Parathyroid adenoma (tissue), 2 donors: Measurements from ENCODE around the gene ASIP.
"Not testable (repeated sequence)": the region's sequence is repeated elsewhere in the genome, so short reads cannot be mapped to it uniquely, and the experiment has no call there.

Source experiments
- H2AFZ ChIP-seq: fragments of 300-600 bp; sonication (generic); one replicate; pipeline ENCODE4 v1.7.0; 2017; ENCODE audit warnings: antibody characterized with exemption, mild to moderate bottlenecking
- H3K27ac ChIP-seq: fragments of 300-600 bp; sonication (generic); one replicate; pipeline ENCODE4 v1.7.0; 2017
- H3K27me3 ChIP-seq: fragments of 300-600 bp; sonication (generic); one replicate; pipeline ENCODE4 v1.7.0; 2017; ENCODE audit warnings: low read length; ENCODE audit not compliant: control insufficient read depth, insufficient read depth
- H3K36me3 ChIP-seq: fragments of 300-600 bp; sonication (generic); one replicate; pipeline ENCODE4 v1.7.0; 2017; ENCODE audit warnings: low read length; ENCODE audit not compliant: control insufficient read depth, insufficient read depth
- H3K4me1 ChIP-seq: fragments of 300-600 bp; sonication (generic); one replicate; pipeline ENCODE4 v1.7.0; 2017; ENCODE audit warnings: control low read depth
- H3K4me2 ChIP-seq: fragments of 300-600 bp; sonication (generic); one replicate; pipeline ENCODE4 v1.7.0; 2017; ENCODE audit warnings: low read length
- H3K4me3 ChIP-seq: fragments of 300-600 bp; sonication (generic); one replicate; pipeline ENCODE4 v1.7.0; 2017; ENCODE audit warnings: low read depth, low read length
- H3K79me2 ChIP-seq: fragments of 300-600 bp; sonication (generic); one replicate; pipeline ENCODE4 v1.7.0; 2017; ENCODE audit warnings: control low read depth
- H3K9ac ChIP-seq: fragments of 300-600 bp; sonication (generic); one replicate; pipeline ENCODE4 v1.7.0; 2017; ENCODE audit warnings: mild to moderate bottlenecking
- H3K9me3 ChIP-seq: fragments of 300-600 bp; sonication (generic); one replicate; pipeline ENCODE4 v1.7.0; 2017; ENCODE audit warnings: low read length; ENCODE audit not compliant: control insufficient read depth
- CTCF ChIP-seq: fragments of 300-600 bp; sonication (generic); IDR thresholded peaks from one replicate; pipeline ENCODE4 v1.7.0; 2017; ENCODE audit warnings: antibody characterized with exemption, mild to moderate bottlenecking
- donor health status: primary hyperparathyroidism.

The ASIP gene

GRCh38 chr20:34262488-34263288, 21.5 kb downstream of the ASIP start:
- H3K4me2 ChIP-seq, result no peak overlapping the region
- no peaks in the 10 kb centered on the region for H3K4me1 ChIP-seq
- no peaks in the 10 kb centered on the region for H3K36me3 ChIP-seq
- no peak for TF ChIP-seq CTCF
- H3K27ac ChIP-seq, result no peak overlapping the region
- no peak overlapping the region for H3K9ac ChIP-seq
- H3K27me3 ChIP-seq, result no peaks in the 10 kb centered on the region
- H3K9me3 ChIP-seq, result no peaks in the 10 kb centered on the region
- no peaks in the 10 kb centered on the region for H3K79me2 ChIP-seq
- H3K4me3 ChIP-seq, result no peak overlapping the region
- no peak overlapping the region for H2AFZ ChIP-seq

GRCh38 chr20:34263468-34263867, 22.2 kb downstream of the ASIP start:
- H3K4me2 ChIP-seq, H3K27ac ChIP-seq, H3K4me3 ChIP-seq, H3K9me3 ChIP-seq, H3K79me2 ChIP-seq, H3K9ac ChIP-seq, H3K36me3 ChIP-seq, H3K4me1 ChIP-seq, H3K27me3 ChIP-seq, H2AFZ ChIP-seq: not testable (repeated sequence)

GRCh38 chr20:34264141-34264540, 22.9 kb downstream of the ASIP start:
- Histone ChIP-seq H3K27ac (no peak overlapping the region), H3K4me3 (no peak overlapping the region), H3K4me1 (no peaks in the 10 kb centered on the region), H2AFZ (no peak overlapping the region), H3K4me2 (no peak overlapping the region), H3K9ac (no peak overlapping the region), H3K79me2 (no peaks in the 10 kb centered on the region), H3K36me3 (no peaks in the 10 kb centered on the region), H3K27me3 (no peaks in the 10 kb centered on the region), H3K9me3 (no peaks in the 10 kb centered on the region)
- no peak for TF ChIP-seq CTCF

GRCh38 chr20:34268145-34268544, 26.9 kb downstream of the ASIP start:
- no peaks in the 10 kb centered on the region for H3K9me3 ChIP-seq
- no peaks in the 10 kb centered on the region for H3K27me3 ChIP-seq
- H3K4me1 ChIP-seq, result no peaks in the 10 kb centered on the region
- H3K9ac ChIP-seq, result no peak overlapping the region
- H3K36me3 ChIP-seq, result no peaks in the 10 kb centered on the region
- H3K27ac ChIP-seq, result no peak overlapping the region
- no peak overlapping the region for H3K4me2 ChIP-seq
- no peaks in the 10 kb centered on the region for H3K79me2 ChIP-seq
- no peak for TF ChIP-seq CTCF
- no peak overlapping the region for H2AFZ ChIP-seq
- H3K4me3 ChIP-seq, result no peak overlapping the region

GRCh38 chr20:34268851-34269636, 27.8 kb downstream of the ASIP start:
- Histone ChIP-seq H3K4me2 (peak overlapping the region; percentile 67), H3K4me1 (no peaks in the 10 kb centered on the region), H3K27ac (no peak overlapping the region), H3K4me3 (peak overlapping the region; percentile 30), H3K27me3 (no peaks in the 10 kb centered on the region), H3K36me3 (no peaks in the 10 kb centered on the region), H2AFZ (peak overlapping the region; percentile 80), H3K79me2 (no peaks in the 10 kb centered on the region), H3K9ac (no peak overlapping the region), H3K9me3 (no peaks in the 10 kb centered on the region)
- no peak for TF ChIP-seq CTCF
